Trophoblast cell (in vitro differentiated cells and primary cell): ENCODE results near the gene INTU.

Source experiments
- DNase-seq, 2 donors: peaks; one replicate each; pipeline ENCODE4 v3.0.0-alpha.2; 2016
- H2AFZ ChIP-seq: 2 replicates; pipeline ENCODE4 v1.6.1; 2013; ENCODE audit warnings: low read length, moderate library complexity, mild to moderate bottlenecking; ENCODE audit not compliant: insufficient read depth, poor library complexity
- H2AK5ac ChIP-seq: 2 replicates; pipeline ENCODE4 v1.6.1; 2013; ENCODE audit warnings: mild to moderate bottlenecking, low read length
- H2BK120ac ChIP-seq: 2 replicates; pipeline ENCODE4 v1.6.1; 2013; ENCODE audit warnings: low read length, mild to moderate bottlenecking, moderate library complexity; ENCODE audit not compliant: insufficient read depth, poor library complexity
- H2BK12ac ChIP-seq: 2 replicates; pipeline ENCODE4 v1.6.1; 2013; ENCODE audit warnings: mild to moderate bottlenecking, low read length, moderate library complexity
- H2BK5ac ChIP-seq: 2 replicates; pipeline ENCODE4 v1.6.1; 2013; ENCODE audit warnings: low read length, low read depth, moderate library complexity, mild to moderate bottlenecking; ENCODE audit not compliant: poor library complexity
- H3K14ac ChIP-seq: 2 replicates; pipeline ENCODE4 v1.6.1; 2013; ENCODE audit warnings: mild to moderate bottlenecking, low read length
- H3K18ac ChIP-seq: 2 replicates; pipeline ENCODE4 v1.6.1; 2013; ENCODE audit warnings: mild to moderate bottlenecking, low read length
- H3K23ac ChIP-seq: 2 replicates; pipeline ENCODE4 v1.6.1; 2013; ENCODE audit warnings: low read length
- H3K27ac ChIP-seq: 2 replicates; pipeline ENCODE4 v1.5.1; 2013; ENCODE audit warnings: low read depth, mild to moderate bottlenecking, inconsistent platforms, low read length, moderate library complexity
- H3K27me3 ChIP-seq: 2 replicates; pipeline ENCODE4 v1.6.1; 2013; ENCODE audit warnings: inconsistent platforms, mild to moderate bottlenecking, low read length, moderate library complexity; ENCODE audit not compliant: insufficient read depth
- H3K36me3 ChIP-seq, 2 experiments: 1 replicate in 1 of 2; 2 replicates in 1 of 2; pipeline ENCODE4 v1.6.1; 2013; ENCODE audit warnings: low read length in 2 of 2, mild to moderate bottlenecking in 2 of 2, moderate library complexity in 1 of 2; ENCODE audit not compliant: insufficient read depth in 2 of 2, control insufficient read depth in 1 of 2
- H3K4ac ChIP-seq: 2 replicates; pipeline ENCODE4 v1.6.1; 2013; ENCODE audit warnings: low read depth, mild to moderate bottlenecking, low read length, moderate library complexity
- H3K4me1 ChIP-seq, 2 experiments: 1 replicate in 1 of 2; 2 replicates in 1 of 2; pipeline ENCODE4 v1.6.1; 2013; ENCODE audit warnings: low read length in 2 of 2, mild to moderate bottlenecking in 2 of 2, moderate library complexity in 1 of 2; ENCODE audit not compliant: insufficient read depth in 2 of 2, control insufficient read depth in 1 of 2
- H3K4me2 ChIP-seq: 2 replicates; pipeline ENCODE4 v1.6.1; 2013; ENCODE audit warnings: inconsistent platforms, mild to moderate bottlenecking, low read length, moderate library complexity
- H3K4me3 ChIP-seq: 2 replicates; pipeline ENCODE4 v1.5.1; 2013; ENCODE audit warnings: mild to moderate bottlenecking, low read depth, low read length, inconsistent platforms
- H3K79me1 ChIP-seq: one replicate; pipeline ENCODE4 v1.6.1; 2013; ENCODE audit warnings: low read length
- H3K79me2 ChIP-seq: 2 replicates; pipeline ENCODE4 v1.6.1; 2013; ENCODE audit warnings: low read length, mild to moderate bottlenecking; ENCODE audit not compliant: control insufficient read depth, insufficient read depth, poor library complexity
- H3K9ac ChIP-seq: 2 replicates; pipeline ENCODE4 v1.6.1; 2013; ENCODE audit warnings: mild to moderate bottlenecking, low read length
- H3K9me3 ChIP-seq: 2 replicates; pipeline ENCODE4 v1.6.1; 2013; ENCODE audit warnings: low read depth, mild to moderate bottlenecking, control low read depth, inconsistent platforms, low read length; ENCODE audit not compliant: insufficient read depth
- H4K12ac ChIP-seq: 2 replicates; pipeline ENCODE4 v1.6.1; 2013; ENCODE audit warnings: low read depth, mild to moderate bottlenecking, low read length, moderate library complexity
- H4K8ac ChIP-seq: 2 replicates; pipeline ENCODE4 v1.6.1; 2013; ENCODE audit warnings: low read depth, mild to moderate bottlenecking, low read length, moderate library complexity
- H4K91ac ChIP-seq: one replicate; pipeline ENCODE4 v1.6.1; 2013; ENCODE audit warnings: low read depth, mild to moderate bottlenecking, low read length, moderate library complexity
- WGBS: extraction: QIAGEN DNeasy Blood & Tissue Kit; methylation state at CpG from one replicate; pipeline ENCODE4 v1.1.7; 2013; ENCODE audit warnings: missing lambda C conversion rate; ENCODE audit not compliant: insufficient read length, insufficient coverage; ENCODE audit errors: extremely low coverage; 5-methylcytosine and 5-hydroxymethylcytosine counted together

INTU gene

GRCh38 chr4:127668770-127669169, 36.0 kb downstream of the INTU start:
- Histone ChIP-seq H3K79me2 (no peaks in the 10 kb centered on the region), H2BK12ac (no peak overlapping the region), H4K8ac (no peak overlapping the region), H4K91ac (no peak overlapping the region), H3K23ac (no peak overlapping the region), H3K4me3 (no peak overlapping the region), H3K4ac (no peak overlapping the region), H3K14ac (no peak overlapping the region), H2AFZ (no peak overlapping the region), H3K18ac (no peak overlapping the region), H2BK5ac (no peak overlapping the region), H4K12ac (no peak overlapping the region), H3K27ac (no peak overlapping the region), H2AK5ac (no peak overlapping the region), H3K36me3 (no peaks in the 10 kb centered on the region), H2BK120ac (no peak overlapping the region), H3K9me3 (no peaks in the 10 kb centered on the region), H3K4me1 (no peaks in the 10 kb centered on the region), H3K4me2 (no peak overlapping the region), H3K27me3 (no peaks in the 10 kb centered on the region), H3K79me1 (no peaks in the 10 kb centered on the region), H3K9ac (no peak overlapping the region)
- WGBS = no CpG with 5 or more reads among the region's 2 CpGs
- no peak for DNase-seq

GRCh38 chr4:127669691-127670090, 36.9 kb downstream of the INTU start:
- no CpG with 5 or more reads among the region's 1 CpG for WGBS

GRCh38 chr4:127672111-127672510, 39.4 kb downstream of the INTU start:
- H4K12ac ChIP-seq = no peak overlapping the region
- H3K79me2 ChIP-seq = no peaks in the 10 kb centered on the region
- H3K4me1 ChIP-seq = no peaks in the 10 kb centered on the region
- no peak overlapping the region for H2BK120ac ChIP-seq
- no peak overlapping the region for H3K27ac ChIP-seq
- H3K14ac ChIP-seq = no peak overlapping the region
- no peaks in the 10 kb centered on the region for H3K27me3 ChIP-seq
- H3K4me2 ChIP-seq = no peak overlapping the region
- no peak overlapping the region for H3K4ac ChIP-seq
- no peak overlapping the region for H2AK5ac ChIP-seq
- DNase-seq = no peak
- no peaks in the 10 kb centered on the region for H3K9me3 ChIP-seq
- no peak overlapping the region for H3K23ac ChIP-seq
- H2BK12ac ChIP-seq = no peak overlapping the region
- H3K9ac ChIP-seq = no peak overlapping the region
- no peak overlapping the region for H3K18ac ChIP-seq
- H4K91ac ChIP-seq = no peak overlapping the region
- WGBS = no CpG with 5 or more reads among the region's 2 CpGs
- no peak overlapping the region for H2AFZ ChIP-seq
- H2BK5ac ChIP-seq = no peak overlapping the region
- H3K4me3 ChIP-seq = no peak overlapping the region
- no peak overlapping the region for H4K8ac ChIP-seq
- no peaks in the 10 kb centered on the region for H3K79me1 ChIP-seq
- peaks cover 2% of the 10 kb centered on the region in 2 experiments for H3K36me3 ChIP-seq

More at GRCh38 chr4:127669691-127670090, 36.9 kb downstream of the INTU start:
- no peak overlapping the region for H4K12ac ChIP-seq
- no peak overlapping the region for H3K4me3 ChIP-seq
- no peak overlapping the region for H2BK5ac ChIP-seq
- no peak overlapping the region for H2BK12ac ChIP-seq
- H3K79me1 ChIP-seq = no peaks in the 10 kb centered on the region
- no peaks in the 10 kb centered on the region for H3K79me2 ChIP-seq
- H3K4me2 ChIP-seq = no peak overlapping the region
- H3K23ac ChIP-seq = no peak overlapping the region
- H2AFZ ChIP-seq = no peak overlapping the region
- no peak overlapping the region for H2BK120ac ChIP-seq
- no peaks in the 10 kb centered on the region for H3K4me1 ChIP-seq
- no peak overlapping the region for H3K27ac ChIP-seq
- H4K8ac ChIP-seq = no peak overlapping the region
- H3K36me3 ChIP-seq = no peaks in the 10 kb centered on the region
- H3K9ac ChIP-seq = no peak overlapping the region
- H3K9me3 ChIP-seq = no peaks in the 10 kb centered on the region
- H2AK5ac ChIP-seq = no peak overlapping the region
- no peak overlapping the region for H4K91ac ChIP-seq
- no peaks in the 10 kb centered on the region for H3K27me3 ChIP-seq
- H3K4ac ChIP-seq = no peak overlapping the region
- H3K14ac ChIP-seq = no peak overlapping the region
- DNase-seq = no peak
- no peak overlapping the region for H3K18ac ChIP-seq

- Histone ChIP-seq H3K79me2 (no peaks in the 10 kb centered on the region), H2AK5ac (no peak overlapping the region), H2AFZ (no peak overlapping the region), H3K23ac (no peak overlapping the region), H2BK5ac (no peak overlapping the region), H2BK120ac (no peak overlapping the region), H3K4me1 (peaks cover 0 to 3% of the 10 kb centered on the region in 2 experiments), H3K9ac (no peak overlapping the region), H3K27ac (no peak overlapping the region), H3K4ac (no peak overlapping the region), H3K4me2 (no peak overlapping the region), H3K4me3 (no peak overlapping the region), H4K8ac (no peak overlapping the region), H3K36me3 (no peaks in the 10 kb centered on the region), H3K27me3 (no peaks in the 10 kb centered on the region), H3K18ac (no peak overlapping the region), H3K14ac (no peak overlapping the region), H3K9me3 (no peaks in the 10 kb centered on the region), H4K12ac (no peak overlapping the region), H3K79me1 (peaks cover 2% of the 10 kb centered on the region), H2BK12ac (no peak overlapping the region), H4K91ac (no peak overlapping the region)
- DNase-seq = peak; percentile 31 to 96
Measured at GRCh38 chr4:127685292-127685691, 52.5 kb downstream of the INTU start.
